GM19328 (cell line): ENCODE results near the gene GHDC.
"Not testable (repeated sequence)": the region's sequence is repeated elsewhere in the genome, so short reads cannot be mapped to it uniquely, and the experiment has no call there.

Experiments
- ATAC-seq: cut with Tn5 transposase; IDR thresholded peaks from one replicate; pipeline ENCODE4 v1.9.1; 2021; ENCODE audit warnings: mild to moderate bottlenecking, moderate library complexity; ENCODE audit not compliant: unreplicated experiment

The GHDC gene

DNA sequence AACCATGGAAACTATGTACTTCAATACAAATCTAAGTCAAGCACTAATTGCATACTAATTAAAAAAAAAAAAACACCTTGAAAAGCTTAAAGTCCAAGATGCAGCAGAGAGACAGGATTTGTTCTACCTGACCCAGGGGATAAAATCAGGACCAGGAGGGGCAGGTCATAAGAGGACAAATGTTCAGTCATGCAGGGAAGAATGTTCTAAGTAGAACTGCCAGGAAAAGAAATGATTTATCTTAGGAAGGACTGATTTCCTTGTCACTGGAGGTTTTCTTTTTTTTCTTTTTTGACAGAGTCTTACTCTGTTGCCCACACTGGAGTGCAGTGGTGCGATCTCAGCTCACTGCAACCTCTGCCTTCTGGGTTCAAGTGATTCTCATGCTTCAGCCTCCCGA, 9.1 kb upstream of the GHDC start:
- ATAC-seq = no peak

- no peak for ATAC-seq
Observed at GRCh38 chr17:42202696-42203095, 8.4 kb upstream of the GHDC start.

DNA sequence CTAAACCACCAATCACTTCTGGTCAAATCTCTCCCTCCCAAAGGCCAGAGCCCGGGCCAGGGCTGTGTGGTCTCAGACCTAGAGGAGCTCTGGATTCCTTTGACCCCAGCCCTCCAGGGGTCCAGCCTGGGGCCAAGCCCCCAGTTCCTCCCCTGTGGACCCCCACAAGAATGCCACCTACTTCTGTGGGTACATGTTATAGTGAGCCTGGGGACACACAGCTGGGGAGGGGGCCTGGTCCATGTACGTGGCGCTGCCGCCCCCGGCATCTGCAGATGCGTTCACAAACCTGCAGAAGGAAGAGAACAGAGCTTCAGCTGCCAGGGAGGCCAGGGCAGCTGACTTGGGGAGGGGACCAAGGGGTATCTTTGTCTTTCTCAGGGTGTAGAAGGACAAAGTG, 7.9 kb upstream of the GHDC start:
- ATAC-seq = no peak

DNA sequence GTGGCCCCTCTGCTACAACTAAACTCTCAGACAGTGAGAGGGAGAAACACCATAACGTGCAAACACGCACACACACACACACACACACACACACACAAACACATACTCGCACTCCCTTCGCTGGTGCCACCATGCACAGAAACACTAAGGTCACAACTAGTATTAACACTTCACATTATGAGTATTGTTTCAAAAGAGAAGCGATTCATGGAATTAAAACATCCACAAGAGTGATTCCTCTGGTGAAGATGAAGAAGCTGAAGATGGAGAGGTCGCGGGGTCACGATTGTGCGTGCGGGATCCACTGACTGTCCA, 7.1 kb upstream of the GHDC start:
- ATAC-seq = no peak

GRCh38 chr17:42200706-42201457, 6.6 kb upstream of the GHDC start:
- no peak for ATAC-seq

- no peak for ATAC-seq
Observed at GRCh38 chr17:42199416-42200011, 5.2 kb upstream of the GHDC start.

- ATAC-seq = no peak
Observed at GRCh38 chr17:42198897-42199296, 4.6 kb upstream of the GHDC start.

GRCh38 chr17:42197564-42198156, 3.4 kb upstream of the GHDC start:
- ATAC-seq = no peak

DNA sequence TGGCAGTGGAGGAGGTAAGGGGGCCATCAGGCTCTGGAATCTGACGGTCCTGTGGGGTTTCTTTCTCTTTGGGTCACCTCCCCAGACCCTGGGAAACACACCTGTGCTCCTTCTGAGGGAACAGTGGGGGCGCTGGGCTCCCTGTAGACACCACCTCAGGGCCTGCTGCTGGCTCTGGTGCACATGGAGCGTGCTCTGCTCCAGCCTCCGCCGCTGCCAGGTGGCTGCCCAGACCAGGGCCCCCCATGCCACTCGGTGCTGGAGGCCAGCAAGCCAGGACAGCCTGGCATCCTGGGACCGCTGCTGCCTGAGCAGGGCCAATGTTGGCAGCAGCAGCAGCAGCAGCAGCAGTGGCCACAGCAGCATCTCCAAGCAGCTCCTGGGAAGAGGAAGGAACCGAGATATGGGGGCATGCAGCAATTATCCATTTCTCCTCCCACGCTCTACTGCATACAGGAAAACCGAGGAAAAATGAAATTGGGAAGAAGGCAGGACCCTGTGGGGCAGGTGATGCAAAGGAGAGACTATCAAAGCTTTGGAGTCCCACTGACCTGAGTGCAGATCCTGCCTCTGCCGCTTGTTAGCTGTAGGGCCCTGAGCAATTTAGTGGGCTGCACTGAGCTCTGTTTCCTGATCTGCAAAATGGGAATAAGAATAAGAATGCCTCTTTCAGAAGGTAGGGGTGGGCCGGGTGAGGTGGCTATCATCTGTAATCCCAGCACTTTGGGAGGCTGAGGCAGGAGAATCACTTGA, 902 bp downstream of the GHDC start:
- no peak for ATAC-seq

- no peak for ATAC-seq
Observed at GRCh38 chr17:42192189-42193126, 1.8 kb downstream of the GHDC start.

- no peak for ATAC-seq
Observed at GRCh38 chr17:42191275-42191608, 3.1 kb downstream of the GHDC start.

- ATAC-seq = no peak
Observed at GRCh38 chr17:42190491-42191274, 3.6 kb downstream of the GHDC start.

DNA sequence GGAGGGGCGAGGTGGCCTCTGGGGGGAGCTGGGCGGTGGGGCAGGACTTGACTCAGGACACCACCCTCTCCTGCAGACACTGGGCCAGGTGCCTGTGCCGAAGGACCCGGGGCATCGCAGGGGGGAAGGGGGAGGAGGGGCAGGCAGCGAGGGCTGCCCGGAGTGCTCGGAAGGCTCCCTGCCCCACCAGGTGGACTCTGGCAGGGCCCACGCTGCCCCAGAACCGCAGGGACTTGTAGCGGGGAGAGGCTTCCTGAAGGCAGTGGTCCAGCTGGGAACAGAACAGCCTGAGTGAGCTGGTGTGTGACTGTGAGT, 4.7 kb downstream of the GHDC start:
- ATAC-seq = no peak

DNA sequence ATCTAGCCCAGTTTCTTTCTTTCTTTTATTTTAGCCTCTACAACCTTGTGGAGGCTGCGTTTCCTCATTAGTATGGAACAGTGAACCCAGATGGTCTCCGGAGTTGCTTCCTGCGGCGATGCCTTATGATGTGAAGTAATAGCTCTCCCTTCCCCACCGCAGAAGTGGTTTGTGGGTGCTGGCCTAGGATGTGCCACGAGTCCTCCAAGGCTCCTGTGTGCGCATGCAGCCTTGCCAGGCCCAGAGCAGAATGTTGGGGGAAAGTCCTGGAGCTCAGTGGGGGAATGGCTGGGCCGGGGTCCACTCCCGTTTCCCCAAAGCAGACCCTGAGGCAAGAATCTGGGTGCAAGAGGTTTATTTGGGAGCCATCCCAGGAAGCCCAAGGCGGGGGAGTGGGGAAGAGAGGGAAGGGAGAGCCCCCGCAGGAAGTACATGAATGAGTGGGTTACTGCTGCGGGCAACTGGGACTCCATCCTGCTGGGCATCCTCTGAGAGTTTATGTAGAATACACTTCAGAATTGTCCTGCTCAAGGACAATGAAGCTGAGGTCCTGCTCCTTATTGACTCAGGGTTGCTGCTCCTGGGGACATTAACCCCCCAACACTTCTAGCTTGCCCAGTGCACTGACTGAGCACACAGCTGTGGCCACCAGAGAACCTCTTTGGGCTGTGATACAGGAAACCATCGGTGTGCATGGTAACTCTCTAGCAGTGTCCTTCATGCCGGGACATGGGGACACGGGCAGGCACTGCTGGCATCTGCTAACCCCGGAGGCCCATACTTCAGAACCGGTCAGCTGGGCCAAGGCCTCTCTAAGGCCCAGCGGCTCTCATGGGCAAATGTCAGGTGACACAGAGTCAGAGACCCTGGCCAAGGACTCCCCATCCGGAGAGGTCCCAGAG, 5.3 kb downstream of the GHDC start:
- no peak for ATAC-seq

- ATAC-seq = no peak
Observed at GRCh38 chr17:42187833-42188232, 6.5 kb downstream of the GHDC start.

GRCh38 chr17:42186191-42186590, 8.1 kb downstream of the GHDC start:
- not testable (repeated sequence) for ATAC-seq

DNA sequence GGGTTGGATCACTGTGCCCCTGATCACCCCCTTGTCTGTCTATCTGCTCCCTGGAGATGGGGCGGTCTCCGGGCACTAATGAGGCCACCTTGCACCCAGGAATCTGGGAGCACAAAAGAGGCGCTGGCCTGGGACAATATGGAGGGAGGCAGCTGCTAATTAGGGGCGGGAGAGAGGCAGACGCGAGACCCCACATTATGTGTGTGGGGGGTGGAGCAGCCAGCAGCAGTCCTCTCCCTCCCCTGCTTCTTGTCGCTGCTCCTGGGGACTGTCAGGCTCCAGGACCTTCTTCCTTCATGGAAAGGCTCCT, 8.7 kb downstream of the GHDC start:
- no peak for ATAC-seq

DNA sequence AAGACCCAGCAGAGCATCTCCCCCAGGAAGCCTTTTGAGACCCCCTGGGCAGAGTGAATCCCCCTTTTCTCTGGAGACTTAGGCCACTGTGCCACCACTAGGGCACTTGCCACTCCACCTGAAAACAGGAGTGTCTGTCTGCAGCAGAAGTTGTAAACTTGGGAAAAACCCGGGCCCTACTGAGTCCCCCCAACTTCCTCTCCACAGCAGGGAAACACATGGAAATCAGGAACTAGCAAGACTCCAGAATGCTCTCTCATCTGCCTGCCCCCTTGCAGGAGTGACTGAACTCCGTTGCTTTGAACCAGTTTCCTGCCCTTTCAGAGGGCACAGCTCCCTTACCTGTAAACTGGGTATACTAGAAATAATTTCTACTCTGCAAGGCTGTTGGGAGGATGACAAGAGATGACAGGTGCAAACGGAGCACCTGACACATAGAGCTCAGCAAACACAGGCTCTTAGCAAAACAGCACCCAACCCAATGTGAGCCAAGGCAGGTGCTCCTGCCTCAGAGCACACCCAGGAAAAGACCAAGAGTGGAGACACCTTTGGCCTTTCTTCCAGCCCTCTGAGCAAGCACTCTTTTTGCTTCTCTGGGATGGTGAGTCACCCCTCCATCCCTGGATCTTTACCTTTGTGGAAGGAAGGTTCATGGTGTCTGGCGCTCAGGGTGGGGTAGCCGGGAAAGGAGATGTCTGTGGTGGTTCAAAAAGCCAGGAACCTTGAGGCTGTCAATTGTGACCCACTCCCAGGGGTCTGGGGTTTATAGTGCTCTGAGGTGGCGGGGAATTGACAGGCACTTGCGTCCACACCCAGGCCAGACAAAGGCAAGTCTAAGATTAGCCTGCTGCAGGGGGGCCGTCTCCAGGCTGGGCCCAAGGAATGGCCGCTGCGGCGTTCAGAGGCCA, 9.3 kb downstream of the GHDC start, which contains the start of gene HCRT:
Gene HCRT, minus strand, starts transcription at position 740 of the 908 bp plus-strand sequence. Its CDS starts 87 bp downstream, at position 653.
- ATAC-seq = no peak
